HG02885 (cell line): ENCODE results near the gene PGBD1.
"Not testable (repeated sequence)": the region's sequence is repeated elsewhere in the genome, so short reads cannot be mapped to it uniquely, and the experiment has no call there.

Experiments
- ATAC-seq: cut with Tn5 transposase; IDR thresholded peaks from one replicate; pipeline ENCODE4 v1.9.1; 2021; ENCODE audit warnings: mild to moderate bottlenecking; ENCODE audit not compliant: unreplicated experiment, poor library complexity

The PGBD1 gene

GRCh38 chr6:28267695-28268059, 13.7 kb upstream of the PGBD1 start:
- ATAC-seq = no peak

- no peak for ATAC-seq
Measured at GRCh38 chr6:28269492-28269891, 11.9 kb upstream of the PGBD1 start.

GRCh38 chr6:28274888-28275287, 6.5 kb upstream of the PGBD1 start:
- no peak for ATAC-seq

- ATAC-seq = no peak
Measured at GRCh38 chr6:28277746-28278145, 3.6 kb upstream of the PGBD1 start.

- no peak for ATAC-seq
Measured at GRCh38 chr6:28280595-28281287, 631 bp upstream of the PGBD1 start.

- no peak for ATAC-seq
Measured at GRCh38 chr6:28282926-28283325, 1.6 kb downstream of the PGBD1 start.

GRCh38 chr6:28291573-28291972, 10.2 kb downstream of the PGBD1 start:
- ATAC-seq = no peak

- no peak for ATAC-seq
Measured at GRCh38 chr6:28295326-28295725, 14.0 kb downstream of the PGBD1 start.

GRCh38 chr6:28296520-28297060, 15.2 kb downstream of the PGBD1 start:
- no peak for ATAC-seq

- ATAC-seq = peak; percentile 68
Measured at GRCh38 chr6:28303570-28303969, 22.2 kb downstream of the PGBD1 start.

- ATAC-seq = not testable (repeated sequence)
Measured at GRCh38 chr6:28306363-28306762, 25.0 kb downstream of the PGBD1 start.

- no peak for ATAC-seq
Measured at GRCh38 chr6:28311139-28311823, 29.9 kb downstream of the PGBD1 start.

- no peak for ATAC-seq
Measured at GRCh38 chr6:28312939-28313338, 31.6 kb downstream of the PGBD1 start.

GRCh38 chr6:28315628-28316027, 34.3 kb downstream of the PGBD1 start:
- no peak for ATAC-seq

- not testable (repeated sequence) for ATAC-seq
Measured at GRCh38 chr6:28317866-28318265, 36.5 kb downstream of the PGBD1 start.

- no peak for ATAC-seq
Measured at GRCh38 chr6:28322661-28323060, 41.3 kb downstream of the PGBD1 start.

- no peak for ATAC-seq
Measured at GRCh38 chr6:28323813-28324424, 42.5 kb downstream of the PGBD1 start.

- ATAC-seq = no peak
Measured at GRCh38 chr6:28326371-28326948, 45.1 kb downstream of the PGBD1 start.

- no peak for ATAC-seq
Measured at GRCh38 chr6:28330041-28330440, 48.7 kb downstream of the PGBD1 start.

- no peak for ATAC-seq
Measured at GRCh38 chr6:28333047-28333446, 51.7 kb downstream of the PGBD1 start.

- no peak for ATAC-seq
Measured at GRCh38 chr6:28333599-28334018, 52.2 kb downstream of the PGBD1 start.
